ENCODE results near the gene ASCL5.

DNA sequence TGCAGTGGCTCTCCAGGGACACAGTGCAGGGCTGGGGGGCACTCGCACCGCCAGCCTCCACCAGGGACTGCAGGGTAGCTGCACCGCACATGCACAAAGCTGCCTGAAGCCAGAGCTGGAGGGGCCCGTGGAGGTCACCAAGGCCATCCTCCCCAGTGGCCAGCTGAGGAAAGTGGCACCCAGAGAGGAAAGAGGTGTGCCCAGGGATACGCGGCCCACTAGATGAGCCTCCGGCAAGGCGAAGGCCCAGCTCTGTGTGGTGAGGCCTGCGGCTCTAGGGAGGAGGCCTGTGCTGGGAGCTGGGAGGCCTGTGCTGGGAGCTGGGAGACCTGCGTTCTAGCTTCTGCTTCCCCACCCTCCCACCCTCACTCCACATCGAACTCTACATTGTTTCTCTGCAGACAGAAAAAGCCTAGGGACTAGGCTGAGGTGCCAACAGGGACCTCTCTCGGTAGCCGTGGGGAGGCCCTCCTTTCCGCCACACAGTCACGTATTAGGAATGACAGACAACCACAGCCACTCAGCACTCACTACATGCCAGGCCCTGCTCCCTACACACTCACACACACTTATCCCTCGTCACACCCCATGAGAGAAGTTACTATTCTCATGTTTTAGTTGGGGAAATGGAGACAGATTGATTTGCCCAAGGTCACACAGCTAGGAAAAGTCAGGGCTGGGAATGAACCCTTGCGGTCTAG, 921 bp upstream of the ASCL5 start:
- TF ChIP-seq ZNF274 (IDR thresholded peaks at IDR 0.05; ENCODE audit: low read depth, low read length) (no peak), YY1 (IDR thresholded peaks at IDR 0.05; ENCODE audit: insufficient read depth, insufficient read length) (no peak)
